Heart right ventricle (tissue), 16 donors: Measurements from ENCODE around the gene FBXO24. TPM values are rescaled to one million over a fixed set of nuclear protein-coding genes. Genes with fewer than 3 reads are reported as not detected.

ENCODE experiments used
- ATAC-seq, 8 donors: fragments of 200-7000 bp; cut with Tn5 transposase; one replicate each; pipeline ENCODE4 v1.9.1; 2020; ENCODE audit warnings: mild to moderate bottlenecking in 8 of 8, moderate library complexity in 8 of 8, moderate number of reproducible peaks in 1 of 8
- DNase-seq, 2 donors: peaks; one replicate each; pipeline ENCODE4 v3.0.0-alpha.2; 2020
- H3K27ac ChIP-seq, 10 donors: fragments of 200-600 bp; sonication (generic) in 2 of 10; one replicate each; pipeline versions ENCODE4 v1.5.0 to v1.8.0; 2020 to 2022; ENCODE audit warnings: mild to moderate bottlenecking in 3 of 10
- H3K27me3 ChIP-seq, 7 donors: fragments of 200-600 bp; one replicate each; pipeline ENCODE4 v1.8.0; 2021 to 2022; ENCODE audit warnings: mild to moderate bottlenecking in 2 of 7
- H3K36me3 ChIP-seq, 9 donors: fragments of 200-600 bp; sonication (generic) in 1 of 9; one replicate each; pipeline versions ENCODE4 v1.5.0 to v1.8.0; 2020 to 2022; ENCODE audit warnings: mild to moderate bottlenecking in 2 of 9
- H3K4me1 ChIP-seq, 9 donors: fragments of 200-600 bp; sonication (generic) in 1 of 9; one replicate each; pipeline versions ENCODE4 v1.5.0 to v1.8.0; 2020 to 2022; ENCODE audit warnings: mild to moderate bottlenecking in 4 of 9
- H3K4me3 ChIP-seq, 10 donors: fragments of 200-600 bp; sonication (generic) in 2 of 10; one replicate each; pipeline versions ENCODE4 v1.5.0 to v1.8.0; 2020 to 2022; ENCODE audit warnings: mild to moderate bottlenecking in 7 of 10, moderate library complexity in 2 of 10
- H3K9me3 ChIP-seq, 11 donors: fragments of 200-600 bp in 10 of 11; sonication (generic) in 2 of 11; one replicate each; pipeline versions ENCODE4 v1.5.0 to v1.8.0; 2013 to 2022; ENCODE audit warnings: mild to moderate bottlenecking in 2 of 11, control low read depth in 1 of 11, moderate library complexity in 1 of 11
- WGBS, 2 donors: extraction: QIAGEN DNeasy Blood & Tissue Kit; methylation state at CpG; one replicate each; pipeline ENCODE4 v1.1.7; 2013; ENCODE audit warnings: inconsistent platforms in 1 of 2; 5-methylcytosine and 5-hydroxymethylcytosine counted together
- intact Hi-C, 10 donors: fragments of 100-400 bp; cut with DNase I; formaldehyde crosslinking; loops; one replicate each; pipeline versions ENCODE4 v1.11.1 to v1.14.2; 2022
- polyA plus RNA-seq, 2 donors: library from polyadenylated mRNA; stranded (reverse); fragments of 200-250 nt; gene quantifications; one replicate each; pipeline ENCODE4 v1.2.3, GENCODE V29; 2013
- total RNA-seq, 10 donors: library from RNA; stranded (reverse); fragmentation: NEBNext Ultra II Directional in 3 of 10; extraction: Animal tissue kit (Norgen Biotek cat#: 25700) in 3 of 10; gene quantifications; one replicate each; pipeline versions ENCODE4 v1.2.1 to v1.2.4, GENCODE V29; 2021 to 2023
- TF ChIP-seq, protein P1 (sequence below), 9 donors: fragments of 200-600 bp; sonication (generic) in 2 of 9; IDR thresholded peaks; one replicate each; pipeline versions ENCODE4 v1.5.0 to v1.8.0; 2021 to 2022; ENCODE audit warnings: antibody characterized with exemption in 9 of 9, mild to moderate bottlenecking in 5 of 9, moderate library complexity in 1 of 9
- donor health status: Arrhythmogenic right ventricular cardiomyopathy.
- donor health status: ischemic (EF 13 %, LVEDD 7.1; RV severe dilation, severe dysfunction).
- donor health status: healthy with polysubstance abuse.
- donor health status: DM: no; HTN: yes; CAD: no.
- donor health status: DM: no; HTN: no; CAD: no.
- donor health status: ischemic (EF 25% LVEDD 6.9; RV normal size, moderate dysfunction).
- donor health status: ischemic (EF 25% LVEDD 5.7; RV mildly dilated, moderate dysfunction).
- donor health status: healthy.
- donor health status: DM: yes; HTN: yes; CAD: no.
- donor health status: Ischemic cardiomyopathy.
- donor health status: ischemic (EF 35%, LVEDD 5.7; RV mildly dilated, moderate dysfunction).
- donor health status: nonischemic (EF 11% LVEDD 7.7; RV severe dilation, severe dysfunction).
- donor health status: DM: yes; HTN: yes; CAD: no.
- donor health status: PGD.
- donor health status: ischemic (EF 29% LVEDD 5.4; RV normal size, mild dysfunction).
- donor health status: nonischemic (EF 23%, LVEDD 6.1; RV moderate dilation, normal function).

FBXO24 gene
- total and polyA plus RNA-seq, 12 donors: 0.15 to 0.73 (median 0.40) TPM; not detected in 2

DNA sequence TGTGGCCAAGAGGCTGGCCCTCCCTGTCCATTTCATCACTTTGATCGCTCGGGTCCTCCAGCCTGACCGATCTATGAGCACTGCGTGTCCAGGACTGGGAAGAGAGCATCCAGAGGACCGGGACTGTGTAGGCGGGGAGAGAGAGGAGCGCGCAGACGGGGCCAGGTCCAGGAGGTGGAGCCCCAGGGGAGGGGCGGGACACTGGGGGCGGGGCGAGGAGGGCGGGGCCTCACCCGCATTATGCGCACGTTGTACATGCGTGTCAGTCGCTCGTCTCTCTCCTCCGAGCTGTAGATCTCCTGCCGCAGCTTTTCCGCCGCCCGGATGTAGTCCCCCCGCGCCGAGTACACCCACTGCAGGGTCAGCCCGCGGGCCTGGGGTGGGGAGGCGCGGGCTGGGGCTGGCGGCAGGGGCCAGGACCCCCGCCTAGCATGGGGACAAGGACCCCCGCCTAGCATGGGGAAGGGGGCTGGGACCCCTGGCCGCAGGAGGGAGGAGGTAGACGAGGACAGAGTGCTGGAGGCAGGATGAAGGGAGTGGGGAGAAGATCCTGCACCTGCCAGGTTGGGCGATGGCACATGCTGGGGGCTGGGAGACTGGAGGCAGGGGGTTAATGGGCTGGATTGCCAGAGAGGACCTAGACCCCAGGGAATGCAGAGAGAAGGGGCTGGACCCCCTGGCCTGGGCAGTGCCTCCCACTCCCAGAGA, 40.6 kb downstream of the FBXO24 start:
- H3K4me1 ChIP-seq: peaks cover 3 to 12% (median 9%) of the 10 kb centered on the region in 9 donors
- ATAC-seq (peak; percentile 90 to 97 (median 96)), DNase-seq (peak; percentile 77 to 85)
- 3 to 4% methylated on average over 36 to 37 of the region's 37 CpGs for WGBS, 2 donors
- TF ChIP-seq, protein P1, sequence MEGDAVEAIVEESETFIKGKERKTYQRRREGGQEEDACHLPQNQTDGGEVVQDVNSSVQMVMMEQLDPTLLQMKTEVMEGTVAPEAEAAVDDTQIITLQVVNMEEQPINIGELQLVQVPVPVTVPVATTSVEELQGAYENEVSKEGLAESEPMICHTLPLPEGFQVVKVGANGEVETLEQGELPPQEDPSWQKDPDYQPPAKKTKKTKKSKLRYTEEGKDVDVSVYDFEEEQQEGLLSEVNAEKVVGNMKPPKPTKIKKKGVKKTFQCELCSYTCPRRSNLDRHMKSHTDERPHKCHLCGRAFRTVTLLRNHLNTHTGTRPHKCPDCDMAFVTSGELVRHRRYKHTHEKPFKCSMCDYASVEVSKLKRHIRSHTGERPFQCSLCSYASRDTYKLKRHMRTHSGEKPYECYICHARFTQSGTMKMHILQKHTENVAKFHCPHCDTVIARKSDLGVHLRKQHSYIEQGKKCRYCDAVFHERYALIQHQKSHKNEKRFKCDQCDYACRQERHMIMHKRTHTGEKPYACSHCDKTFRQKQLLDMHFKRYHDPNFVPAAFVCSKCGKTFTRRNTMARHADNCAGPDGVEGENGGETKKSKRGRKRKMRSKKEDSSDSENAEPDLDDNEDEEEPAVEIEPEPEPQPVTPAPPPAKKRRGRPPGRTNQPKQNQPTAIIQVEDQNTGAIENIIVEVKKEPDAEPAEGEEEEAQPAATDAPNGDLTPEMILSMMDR (IDR thresholded peaks at IDR 0.05): no peak
- H3K9me3 ChIP-seq: no peaks in the 10 kb centered on the region
- peaks cover 0 to 9% (median 2%) of the 10 kb centered on the region in 7 donors for H3K27me3 ChIP-seq
- H3K36me3 ChIP-seq: peaks cover 0 to under 1% (median 0%) of the 10 kb centered on the region in 9 donors
- peak overlapping the region in 2 of 10 donors; percentile 12 to 79 for H3K27ac ChIP-seq
- intact Hi-C loops: loop anchor here in 1 of 10 donors (5.0 kb wide), 1 partner anchor 46 kb away; the partner anchor contains the start of gene GNB2
- H3K4me3 ChIP-seq: peak overlapping the region in 9 of 10 donors; percentile 13 to 53 (median 42)

DNA sequence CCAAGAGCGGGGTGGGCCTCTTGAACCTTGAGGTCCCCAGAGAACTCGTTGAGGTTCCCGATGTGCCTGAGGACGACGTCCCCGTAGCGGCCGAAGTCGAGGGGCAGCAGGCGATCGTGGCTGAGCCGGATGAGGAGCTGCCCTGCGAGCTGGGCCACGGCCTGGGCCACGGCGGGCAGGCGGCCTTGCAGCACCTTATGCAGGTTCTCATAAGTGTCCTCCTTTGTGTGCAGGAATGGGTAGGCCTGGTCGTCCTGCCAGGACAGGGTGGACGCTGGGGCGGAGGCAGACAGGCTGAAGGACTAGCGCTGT, 41.1 kb downstream of the FBXO24 start:
- peak overlapping the region in 1 of 10 donors; percentile 46 for H3K4me3 ChIP-seq

DNA sequence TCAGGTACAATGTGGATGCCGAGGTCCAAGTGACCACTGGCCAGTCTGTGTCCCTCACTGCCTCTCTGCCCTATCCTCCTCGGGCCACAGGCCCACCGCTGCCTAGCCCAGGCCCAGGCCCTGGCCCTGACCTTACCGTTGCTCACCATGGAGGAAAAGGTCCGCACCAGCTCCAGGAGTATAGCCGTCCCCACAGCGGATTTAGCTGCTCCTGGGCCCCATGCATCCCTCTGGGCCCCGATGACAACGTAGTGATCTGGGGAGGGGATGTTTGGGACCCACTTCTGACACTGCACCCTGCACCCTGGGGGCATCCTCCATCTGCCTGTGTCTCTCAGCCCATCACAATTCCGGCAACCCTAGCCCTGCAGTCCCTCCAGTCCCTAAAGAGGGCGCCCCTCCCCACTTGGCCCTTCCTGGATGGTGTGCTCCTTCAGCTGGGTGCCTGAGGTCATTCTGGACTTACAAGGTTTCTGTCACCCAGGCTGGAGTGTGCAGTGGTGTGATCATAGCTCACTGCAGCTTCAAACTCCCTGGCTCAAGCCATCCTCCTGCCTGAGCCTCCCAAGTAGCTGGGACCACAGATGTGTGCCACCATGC, 43.1 kb downstream of the FBXO24 start:
- intact Hi-C loops: loop anchor here in 1 of 10 donors (5.0 kb wide), 1 partner anchor 43 kb away; the partner anchor contains the start of gene GNB2
- Histone ChIP-seq H3K36me3 (no peaks in the 10 kb centered on the region), H3K27ac (no peak overlapping the region), H3K27me3 (peaks cover 0 to 32% (median 20%) of the 10 kb centered on the region in 7 donors), H3K4me1 (peaks cover 3 to 24% (median 19%) of the 10 kb centered on the region in 9 donors), H3K4me3 (no peak overlapping the region), H3K9me3 (no peaks in the 10 kb centered on the region)
- ATAC-seq: no peak
- 70 to 73% methylated on average over 11 of the region's 11 CpGs for WGBS, 2 donors
- DNase-seq: no peak
- TF ChIP-seq, protein P1 (IDR thresholded peaks at IDR 0.05): peak in 1 of 9 donors; percentile 27

More for the DNA sequence above, 41.1 kb downstream of the FBXO24 start:
- Histone ChIP-seq H3K27me3 (peaks cover 0 to 15% (median 4%) of the 10 kb centered on the region in 7 donors), H3K4me1 (peaks cover 3 to 12% (median 9%) of the 10 kb centered on the region in 9 donors), H3K36me3 (no peaks in the 10 kb centered on the region), H3K9me3 (no peaks in the 10 kb centered on the region), H3K27ac (peak overlapping the region in 1 of 10 donors; percentile 79)
- TF ChIP-seq, protein P1 (IDR thresholded peaks at IDR 0.05): no peak
- WGBS, 2 donors: 85% methylated on average over 21 of the region's 21 CpGs
- DNase-seq (no peak), ATAC-seq (no peak)
- intact Hi-C loops: loop anchor here in 1 of 10 donors (5.0 kb wide), 1 partner anchor 45 kb away; the partner anchor contains the start of gene GNB2

DNA sequence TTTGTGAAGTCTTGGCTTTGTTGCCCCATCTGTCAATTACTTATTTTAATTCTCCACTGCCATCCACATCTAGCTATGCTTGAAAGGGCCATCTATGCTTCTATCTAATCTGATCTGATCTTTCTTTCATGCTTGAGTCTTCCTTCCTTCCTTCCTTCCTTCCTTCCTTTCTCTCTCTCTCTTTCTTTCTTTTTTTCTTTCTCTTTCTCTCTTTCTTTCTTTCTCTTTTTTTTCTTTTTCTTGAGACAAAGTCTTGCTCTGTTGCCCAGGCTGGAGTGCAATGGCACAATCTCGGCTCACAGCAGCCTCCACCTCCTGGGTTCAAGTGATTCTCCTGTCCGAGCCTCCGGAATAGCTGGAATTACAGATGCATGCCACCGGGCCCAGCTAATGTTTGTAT, 43.9 kb downstream of the FBXO24 start:
- intact Hi-C loops: loop anchor here in 1 of 10 donors (5.0 kb wide), 1 partner anchor 37 kb away; no protein-coding TSS in a partner anchor
- 90 to 93% methylated on average over 4 of the region's 4 CpGs for WGBS, 2 donors
- no peaks in the 10 kb centered on the region for H3K36me3 ChIP-seq
- ATAC-seq: no peak
- no peaks in the 10 kb centered on the region for H3K9me3 ChIP-seq
- no peak overlapping the region for H3K4me3 ChIP-seq
- TF ChIP-seq, protein P1 (IDR thresholded peaks at IDR 0.05): no peak
- peaks cover 3 to 24% (median 19%) of the 10 kb centered on the region in 9 donors for H3K4me1 ChIP-seq
- no peak overlapping the region for H3K27ac ChIP-seq
- DNase-seq: no peak
- H3K27me3 ChIP-seq: peaks cover 0 to 41% (median 20%) of the 10 kb centered on the region in 7 donors
